ENCODE data around the gene KIF9.
"Not testable (repeated sequence)": the region's sequence is repeated elsewhere in the genome, so short reads cannot be mapped to it uniquely, and the experiment has no call there.

KIF9 gene

DNA sequence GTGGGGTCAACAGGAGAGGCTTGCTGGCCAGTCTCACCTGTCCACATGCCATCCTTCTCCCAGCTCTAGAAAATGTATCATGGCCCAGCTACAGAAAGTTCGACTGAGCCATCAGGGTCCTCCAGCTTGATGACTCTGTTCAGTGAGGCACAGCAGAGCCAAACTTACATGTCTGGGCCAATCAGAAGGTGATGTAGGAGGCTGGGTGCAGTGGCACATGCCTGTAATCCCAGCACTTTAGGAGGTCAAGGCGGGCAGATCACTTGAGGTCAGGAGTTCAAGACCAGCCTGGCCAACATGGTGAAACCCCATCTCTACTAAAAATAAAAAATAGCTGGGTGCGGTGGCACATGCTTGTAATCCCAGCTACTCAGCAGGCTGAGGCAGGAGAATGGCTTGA, 31.5 kb downstream of the KIF9 start:
- not testable (repeated sequence) for DNase-seq; H3K9me3 Mint-ChIP-seq; H3K36me3 Mint-ChIP-seq; H3K4me3 Mint-ChIP-seq; H3K4me1 Mint-ChIP-seq; H3K27ac Mint-ChIP-seq; H3K27me3 Mint-ChIP-seq; ATAC-seq (replicated peaks)

GRCh38 chr3:47250309-47251060, 32.1 kb downstream of the KIF9 start:
- Mint-ChIP-seq H3K4me3 (no peak overlapping the region), H3K9me3 (no peaks in the 10 kb centered on the region), H3K4me1 (no peaks in the 10 kb centered on the region), H3K27me3 (no peaks in the 10 kb centered on the region), H3K36me3 (no peaks in the 10 kb centered on the region), H3K27ac (no peak overlapping the region)
- no peak for ATAC-seq (replicated peaks)
- DNase-seq = no peak

DNA sequence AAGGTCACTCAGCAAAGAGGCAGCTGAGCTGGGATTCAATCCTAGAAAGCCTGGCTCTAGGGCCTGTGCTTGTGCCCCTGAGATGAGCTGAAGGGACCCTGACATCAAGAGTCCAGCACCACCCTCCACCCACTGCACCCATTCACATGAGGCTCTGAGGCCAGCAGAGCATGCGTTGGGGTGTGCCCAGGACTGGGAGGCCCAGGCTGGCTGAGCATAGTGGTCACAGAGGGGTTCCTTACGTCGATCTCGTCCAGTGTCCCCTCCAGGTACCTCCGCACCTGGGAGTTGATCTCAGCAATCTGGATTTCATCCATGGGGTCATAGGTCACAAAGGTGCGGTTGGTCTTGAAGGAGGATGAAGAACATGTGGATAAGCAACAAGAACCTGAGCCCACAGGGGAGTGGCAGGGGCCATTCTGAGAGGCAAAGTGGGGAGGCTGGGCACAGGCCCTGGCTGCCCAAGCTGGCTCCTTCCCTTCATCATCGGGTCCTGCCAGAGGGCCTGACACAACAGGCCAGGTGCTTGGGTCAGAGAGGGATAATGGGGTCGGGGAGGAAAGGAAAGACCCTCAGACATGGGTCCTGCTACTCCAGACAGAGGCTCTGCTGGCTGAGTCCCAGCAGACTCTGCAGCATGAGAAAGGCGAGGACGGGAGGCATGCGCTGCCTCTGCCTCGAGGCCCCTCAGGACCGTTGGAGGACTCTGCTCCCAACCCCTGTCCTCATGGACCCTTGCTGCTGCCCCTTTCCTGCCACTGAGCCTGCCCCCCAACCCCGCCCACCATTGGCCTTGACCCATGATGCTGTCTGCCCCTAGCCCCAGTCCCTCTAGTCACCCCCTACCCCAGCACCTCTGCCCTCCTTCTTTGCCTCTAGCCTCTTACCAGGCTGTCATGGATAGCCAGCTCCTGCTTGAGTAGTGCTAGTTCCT, 35.2 kb downstream of the KIF9 start:
- H3K9me3 Mint-ChIP-seq = no peaks in the 10 kb centered on the region
- DNase-seq (no peak), ATAC-seq (replicated peaks) (no peak)
- no peaks in the 10 kb centered on the region for H3K36me3 Mint-ChIP-seq
- H3K27me3 Mint-ChIP-seq = no peaks in the 10 kb centered on the region
- H3K4me1 Mint-ChIP-seq = no peaks in the 10 kb centered on the region
- H3K4me3 Mint-ChIP-seq = no peak overlapping the region
- H3K27ac Mint-ChIP-seq = no peak overlapping the region

GRCh38 chr3:47245271-47245670, 37.3 kb downstream of the KIF9 start:
- DNase-seq (no peak), ATAC-seq (replicated peaks) (no peak)
- Mint-ChIP-seq H3K27ac (no peak overlapping the region), H3K4me1 (no peaks in the 10 kb centered on the region), H3K9me3 (no peaks in the 10 kb centered on the region), H3K36me3 (no peaks in the 10 kb centered on the region), H3K4me3 (no peak overlapping the region), H3K27me3 (no peaks in the 10 kb centered on the region)

DNA sequence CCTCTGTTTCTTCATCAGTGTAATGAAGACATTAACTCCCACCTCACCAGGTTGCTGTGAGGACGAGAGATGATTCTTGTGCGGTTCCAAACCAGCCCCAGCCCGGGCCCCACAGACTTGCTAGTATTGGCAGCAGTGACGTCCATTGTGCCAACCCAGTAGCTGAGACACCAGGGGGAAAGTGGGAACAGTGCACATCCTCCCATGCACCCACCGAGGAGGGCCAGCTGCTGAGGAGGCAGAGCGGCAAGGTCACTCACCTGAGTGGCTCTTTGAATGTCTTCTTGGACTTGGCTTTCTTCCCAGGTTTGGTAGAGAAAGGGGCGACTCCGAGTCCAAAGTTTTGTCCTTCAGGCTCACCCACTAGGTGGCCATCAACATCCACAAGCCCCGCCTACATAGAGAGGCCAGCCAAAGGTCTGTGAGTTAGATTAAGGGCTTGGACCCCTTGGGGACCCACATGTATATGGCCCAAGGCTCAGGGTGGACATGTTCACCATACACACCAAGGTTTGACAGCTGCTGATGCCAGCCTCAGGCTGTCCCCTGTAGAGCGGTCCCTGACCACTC, 38.0 kb downstream of the KIF9 start:
- no peaks in the 10 kb centered on the region for H3K4me1 Mint-ChIP-seq
- DNase-seq = no peak
- H3K27ac Mint-ChIP-seq = no peak overlapping the region
- H3K9me3 Mint-ChIP-seq = no peaks in the 10 kb centered on the region
- no peaks in the 10 kb centered on the region for H3K27me3 Mint-ChIP-seq
- no peaks in the 10 kb centered on the region for H3K36me3 Mint-ChIP-seq
- no peak for ATAC-seq (replicated peaks)
- H3K4me3 Mint-ChIP-seq = no peak overlapping the region

DNA sequence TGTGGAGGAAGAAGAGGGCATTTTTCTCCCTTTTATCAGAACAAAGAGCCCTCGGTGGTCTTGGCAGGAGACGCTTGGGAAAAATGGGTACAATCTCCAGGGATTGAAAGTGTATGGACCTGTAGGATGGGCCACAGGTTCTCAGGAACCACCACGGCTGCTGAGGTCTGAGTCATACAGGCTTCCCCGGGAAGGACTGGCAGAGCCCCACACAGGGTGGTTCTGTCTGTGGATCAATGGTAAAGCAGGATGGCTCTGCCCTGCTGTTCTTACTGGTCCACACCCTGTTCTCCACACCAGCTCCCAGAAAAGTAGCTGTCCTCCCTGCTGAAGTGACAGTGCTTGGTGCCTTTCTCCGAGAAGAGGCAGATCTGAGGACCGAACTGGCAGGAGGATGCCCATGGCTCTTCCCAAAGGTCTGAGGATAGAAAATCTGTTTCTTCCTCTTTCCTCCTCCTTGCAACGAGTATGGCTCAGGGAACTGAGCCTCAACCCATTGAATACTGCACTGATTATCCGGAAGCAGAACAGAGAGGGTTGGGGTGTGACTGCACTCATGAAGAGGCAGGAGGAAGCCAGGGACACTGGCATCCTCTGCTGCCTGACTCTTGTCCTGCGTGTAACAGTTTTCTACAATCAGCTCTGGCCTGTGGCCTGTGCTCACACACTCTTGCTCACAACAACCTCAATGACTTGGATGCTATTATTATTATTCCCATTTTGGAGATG, 39.0 kb downstream of the KIF9 start:
- no peak overlapping the region for H3K4me3 Mint-ChIP-seq
- no peak overlapping the region for H3K27ac Mint-ChIP-seq
- H3K36me3 Mint-ChIP-seq = no peaks in the 10 kb centered on the region
- H3K4me1 Mint-ChIP-seq = no peaks in the 10 kb centered on the region
- DNase-seq = no peak
- no peak for ATAC-seq (replicated peaks)
- H3K9me3 Mint-ChIP-seq = no peaks in the 10 kb centered on the region
- H3K27me3 Mint-ChIP-seq = no peaks in the 10 kb centered on the region

GRCh38 chr3:47239929-47240328, 42.7 kb downstream of the KIF9 start:
- H3K4me3 Mint-ChIP-seq = no peak overlapping the region
- no peak overlapping the region for H3K27ac Mint-ChIP-seq
- DNase-seq (no peak), ATAC-seq (replicated peaks) (no peak)
- no peaks in the 10 kb centered on the region for H3K27me3 Mint-ChIP-seq
- no peaks in the 10 kb centered on the region for H3K4me1 Mint-ChIP-seq
- no peaks in the 10 kb centered on the region for H3K36me3 Mint-ChIP-seq
- H3K9me3 Mint-ChIP-seq = no peaks in the 10 kb centered on the region

DNA sequence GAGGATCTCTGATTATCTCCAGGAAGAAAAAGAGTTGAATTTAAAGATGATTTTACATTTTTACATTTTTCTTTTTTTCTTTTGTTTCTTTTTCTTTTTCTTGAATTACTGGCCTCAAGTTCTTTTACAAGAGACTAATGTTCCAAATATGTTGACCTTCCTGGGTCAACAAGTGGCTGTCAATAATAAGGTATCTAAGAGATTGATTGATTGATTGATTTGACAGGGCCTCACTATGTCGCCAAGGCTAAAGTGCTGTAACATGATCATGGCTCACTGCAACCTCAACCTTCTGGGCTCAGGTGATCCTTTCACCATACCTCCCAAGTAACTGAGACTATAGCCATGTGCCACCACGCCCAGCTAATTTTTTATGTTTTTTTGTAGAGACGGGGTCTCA, 44.6 kb downstream of the KIF9 start:
- Mint-ChIP-seq H3K27ac (no peak overlapping the region), H3K9me3 (no peaks in the 10 kb centered on the region), H3K27me3 (no peaks in the 10 kb centered on the region), H3K4me1 (no peaks in the 10 kb centered on the region), H3K36me3 (no peaks in the 10 kb centered on the region), H3K4me3 (no peak overlapping the region)
- ATAC-seq (replicated peaks) (no peak), DNase-seq (no peak)

- Mint-ChIP-seq H3K9me3 (no peaks in the 10 kb centered on the region), H3K4me3 (peak overlapping the region; percentile 37 to 60), H3K36me3 (no peaks in the 10 kb centered on the region), H3K27ac (peak overlapping the region; percentile 92), H3K4me1 (peaks cover 29 to 38% of the 10 kb centered on the region in 2 donors), H3K27me3 (no peaks in the 10 kb centered on the region)
- DNase-seq (no peak), ATAC-seq (replicated peaks) (peak; percentile 46 to 52)
These were observed 54.5 kb downstream of the KIF9 start for GRCh38 chr3:47228088-47228487.

DNA sequence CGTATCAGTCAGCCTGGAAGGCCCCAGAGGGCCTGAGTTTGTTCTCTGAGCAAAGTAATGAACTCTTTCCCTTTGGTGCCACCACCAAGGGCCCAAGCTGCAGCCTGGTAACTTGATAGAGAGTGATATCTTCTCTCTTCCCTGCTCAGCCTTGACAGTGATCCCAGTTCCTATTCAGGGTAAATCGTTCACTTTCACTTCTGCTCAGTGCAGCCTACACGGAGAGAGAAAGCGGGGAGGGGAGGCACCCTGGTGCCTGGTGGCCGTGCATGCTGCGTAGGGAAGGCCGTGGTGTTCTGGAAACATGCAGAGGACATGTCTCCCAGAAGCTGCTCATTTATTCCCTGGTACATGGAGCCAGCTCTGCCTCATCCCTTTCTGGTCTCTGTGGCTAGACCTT, 54.9 kb downstream of the KIF9 start:
- DNase-seq (peak; percentile 49), ATAC-seq (replicated peaks) (peak; percentile 94 to 96)
- Mint-ChIP-seq H3K9me3 (no peaks in the 10 kb centered on the region), H3K36me3 (no peaks in the 10 kb centered on the region), H3K4me3 (peak overlapping the region; percentile 37 to 60), H3K27me3 (no peaks in the 10 kb centered on the region), H3K4me1 (peaks cover 29 to 38% of the 10 kb centered on the region in 2 donors), H3K27ac (peak overlapping the region; percentile 92)

DNA sequence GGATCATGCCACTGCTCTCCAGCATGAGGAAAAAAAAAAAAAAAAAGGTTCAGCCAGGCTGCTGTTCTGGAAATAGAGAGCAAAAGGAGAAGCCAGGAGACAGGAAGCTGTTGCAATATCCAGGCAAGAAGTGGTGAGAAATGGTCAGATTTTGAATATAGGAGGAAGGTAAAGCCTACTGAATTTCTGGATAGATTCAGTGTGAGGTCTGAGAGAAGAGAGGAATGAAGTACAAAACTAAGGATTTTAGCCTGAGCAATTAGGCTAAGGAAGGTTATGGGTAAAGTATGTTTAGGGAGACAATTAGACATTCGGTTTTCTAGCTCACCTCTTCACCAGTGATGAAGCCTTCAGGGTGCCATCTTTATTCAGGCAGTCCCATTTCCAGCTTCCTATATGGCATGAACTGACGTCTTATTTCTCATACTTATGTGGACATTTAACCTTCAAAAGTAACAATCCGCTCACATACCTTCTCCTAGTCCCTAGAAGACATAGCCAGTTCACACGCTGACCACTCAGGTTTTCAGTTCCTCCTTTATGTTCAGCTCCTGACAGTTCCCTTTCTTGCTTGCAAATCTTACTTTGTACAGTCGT, 57.2 kb downstream of the KIF9 start:
- H3K36me3 Mint-ChIP-seq = no peaks in the 10 kb centered on the region
- no peak overlapping the region for H3K27ac Mint-ChIP-seq
- H3K4me3 Mint-ChIP-seq = no peak overlapping the region
- ATAC-seq (replicated peaks) (peak; percentile 73 to 74), DNase-seq (peak; percentile 10)
- H3K27me3 Mint-ChIP-seq = no peaks in the 10 kb centered on the region
- no peaks in the 10 kb centered on the region for H3K9me3 Mint-ChIP-seq
- peaks cover 29 to 38% of the 10 kb centered on the region in 2 donors for H3K4me1 Mint-ChIP-seq

GRCh38 chr3:47223755-47224154, 58.8 kb downstream of the KIF9 start:
- Mint-ChIP-seq H3K27me3 (no peaks in the 10 kb centered on the region), H3K4me1 (peaks cover 29 to 36% of the 10 kb centered on the region in 2 donors), H3K27ac (no peak overlapping the region), H3K4me3 (no peak overlapping the region), H3K9me3 (no peaks in the 10 kb centered on the region), H3K36me3 (no peaks in the 10 kb centered on the region)
- DNase-seq (no peak), ATAC-seq (replicated peaks) (no peak)

DNA sequence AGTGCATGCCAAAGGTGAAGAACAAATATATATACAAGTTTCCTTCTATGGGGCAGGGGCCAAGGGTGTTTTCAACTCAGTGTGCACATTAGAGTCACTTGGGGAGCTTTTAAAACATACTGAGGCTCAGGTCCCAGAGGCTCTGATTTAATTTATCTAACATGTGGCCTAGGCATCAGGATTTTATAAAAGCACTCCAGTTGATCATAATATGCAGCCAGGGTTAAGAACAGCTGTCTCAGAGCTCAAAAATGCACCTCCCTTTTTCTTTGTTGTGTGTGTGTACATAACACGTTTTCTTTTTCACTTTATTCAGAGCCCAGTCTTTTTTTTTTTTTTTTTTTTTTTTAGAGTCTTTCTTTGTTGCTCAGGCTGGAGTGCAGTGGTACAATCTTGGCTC, 60.8 kb downstream of the KIF9 start:
- ATAC-seq (replicated peaks) = no peak
- peaks cover 14 to 17% of the 10 kb centered on the region in 2 donors for H3K4me1 Mint-ChIP-seq

GRCh38 chr3:47210863-47211405, 71.7 kb downstream of the KIF9 start:
- no peak for ATAC-seq (replicated peaks)
- Mint-ChIP-seq H3K27me3 (no peaks in the 10 kb centered on the region), H3K4me1 (no peaks in the 10 kb centered on the region), H3K36me3 (no peaks in the 10 kb centered on the region), H3K4me3 (no peak overlapping the region), H3K27ac (no peak overlapping the region), H3K9me3 (no peaks in the 10 kb centered on the region)
- DNase-seq = no peak

More for the DNA sequence above, 60.8 kb downstream of the KIF9 start:
- no peak overlapping the region for H3K4me3 Mint-ChIP-seq
- no peak overlapping the region for H3K27ac Mint-ChIP-seq
- H3K36me3 Mint-ChIP-seq = no peaks in the 10 kb centered on the region
- H3K27me3 Mint-ChIP-seq = no peaks in the 10 kb centered on the region
- H3K9me3 Mint-ChIP-seq = no peaks in the 10 kb centered on the region
- no peak for DNase-seq
